Measurements from ENCODE around the gene TBL1X. TPM values are rescaled to one million over a fixed set of nuclear protein-coding genes. Genes with fewer than 3 reads are reported as not detected.

The TBL1X gene
- total RNA-seq, 4 donors from 2014 or later, result 27.7 to 49.1 (median 39.6) TPM

DNA sequence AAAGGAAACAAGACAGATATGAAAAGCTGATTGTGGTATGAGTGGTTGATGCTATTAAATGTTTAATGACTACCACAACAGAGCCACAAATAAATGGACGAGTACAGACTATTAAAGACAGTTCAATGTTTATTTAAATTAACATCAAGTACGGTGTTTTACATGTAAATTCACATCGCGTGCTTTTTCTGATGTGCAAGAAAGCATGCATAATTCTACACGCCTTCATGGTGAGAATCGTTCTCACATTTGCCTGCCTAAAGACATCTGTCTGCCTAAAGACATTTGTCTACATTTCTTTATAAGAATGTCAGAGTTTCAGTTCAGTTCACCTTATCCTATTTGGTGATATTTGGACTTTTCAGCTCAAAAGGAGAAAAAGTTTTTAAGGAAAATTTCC, 308.1 kb downstream of the TBL1X start:
- Histone ChIP-seq H3K4me3 (no peak overlapping the region), H3K36me3 (no peaks in the 10 kb centered on the region), H3K27me3 (no peaks in the 10 kb centered on the region), H3K9me3 (no peaks in the 10 kb centered on the region), H3K4me1 (no peaks in the 10 kb centered on the region), H3K27ac (no peak overlapping the region)
- 67 to 72% methylated on average over 6 of the region's 6 CpGs for WGBS, 2 donors (ENCODE audit: low coverage in 1 of 2)
- ATAC-seq, result no peak
- no peak for TF ChIP-seq POLR2AphosphoS5 (IDR thresholded peaks at IDR 0.05)
- TF ChIP-seq EP300 (IDR thresholded peaks at IDR 0.05), result no peak
- no peak for TF ChIP-seq CTCF (IDR thresholded peaks at IDR 0.05)
- TF ChIP-seq POLR2A (IDR thresholded peaks at IDR 0.05), result no peak

GRCh38 chrX:9775930-9776329, 311.1 kb downstream of the TBL1X start:
- 82 to 90% methylated on average over 2 to 4 of the region's 8 CpGs for WGBS, 2 donors (ENCODE audit: low coverage in 1 of 2)
- H3K36me3 ChIP-seq, result no peaks in the 10 kb centered on the region
- no peak overlapping the region for H3K4me3 ChIP-seq
- no peaks in the 10 kb centered on the region for H3K27me3 ChIP-seq
- no peak for ATAC-seq
- no peak overlapping the region for H3K27ac ChIP-seq
- no peaks in the 10 kb centered on the region for H3K9me3 ChIP-seq
- no peaks in the 10 kb centered on the region for H3K4me1 ChIP-seq
- TF ChIP-seq EP300 (IDR thresholded peaks at IDR 0.05) (no peak), POLR2A (IDR thresholded peaks at IDR 0.05) (no peak), POLR2AphosphoS5 (IDR thresholded peaks at IDR 0.05) (no peak), CTCF (IDR thresholded peaks at IDR 0.05) (no peak)

- H3K36me3 ChIP-seq, result no peaks in the 10 kb centered on the region
- 58 to 71% methylated on average over 1 to 3 of the region's 7 CpGs for WGBS, 2 donors (ENCODE audit: low coverage in 1 of 2)
- no peak overlapping the region for H3K4me3 ChIP-seq
- TF ChIP-seq POLR2AphosphoS5 (IDR thresholded peaks at IDR 0.05) (no peak), EP300 (IDR thresholded peaks at IDR 0.05) (no peak), POLR2A (IDR thresholded peaks at IDR 0.05) (no peak), CTCF (IDR thresholded peaks at IDR 0.05) (no peak)
- no peaks in the 10 kb centered on the region for H3K9me3 ChIP-seq
- no peak for ATAC-seq
- H3K27me3 ChIP-seq, result peaks cover 15% of the 10 kb centered on the region
- H3K4me1 ChIP-seq, result peaks cover 0 to 13% (median 0%) of the 10 kb centered on the region in 3 donors
- no peak overlapping the region for H3K27ac ChIP-seq
These were observed 317.1 kb downstream of the TBL1X start for GRCh38 chrX:9781941-9782340.

GRCh38 chrX:9784332-9784731, 319.5 kb downstream of the TBL1X start:
- peaks cover 0 to 14% (median 0%) of the 10 kb centered on the region in 3 donors for H3K4me1 ChIP-seq
- peaks cover 25% of the 10 kb centered on the region for H3K27me3 ChIP-seq
- ATAC-seq, result no peak
- TF ChIP-seq POLR2AphosphoS5 (IDR thresholded peaks at IDR 0.05) (no peak), EP300 (IDR thresholded peaks at IDR 0.05) (no peak), POLR2A (IDR thresholded peaks at IDR 0.05) (no peak), CTCF (IDR thresholded peaks at IDR 0.05) (no peak)
- no peak overlapping the region for H3K27ac ChIP-seq
- no peaks in the 10 kb centered on the region for H3K36me3 ChIP-seq
- H3K4me3 ChIP-seq, result no peak overlapping the region
- H3K9me3 ChIP-seq, result no peaks in the 10 kb centered on the region
- 85 to 90% methylated on average over 4 of the region's 8 CpGs for WGBS, 2 donors (ENCODE audit: low coverage in 1 of 2)

DNA sequence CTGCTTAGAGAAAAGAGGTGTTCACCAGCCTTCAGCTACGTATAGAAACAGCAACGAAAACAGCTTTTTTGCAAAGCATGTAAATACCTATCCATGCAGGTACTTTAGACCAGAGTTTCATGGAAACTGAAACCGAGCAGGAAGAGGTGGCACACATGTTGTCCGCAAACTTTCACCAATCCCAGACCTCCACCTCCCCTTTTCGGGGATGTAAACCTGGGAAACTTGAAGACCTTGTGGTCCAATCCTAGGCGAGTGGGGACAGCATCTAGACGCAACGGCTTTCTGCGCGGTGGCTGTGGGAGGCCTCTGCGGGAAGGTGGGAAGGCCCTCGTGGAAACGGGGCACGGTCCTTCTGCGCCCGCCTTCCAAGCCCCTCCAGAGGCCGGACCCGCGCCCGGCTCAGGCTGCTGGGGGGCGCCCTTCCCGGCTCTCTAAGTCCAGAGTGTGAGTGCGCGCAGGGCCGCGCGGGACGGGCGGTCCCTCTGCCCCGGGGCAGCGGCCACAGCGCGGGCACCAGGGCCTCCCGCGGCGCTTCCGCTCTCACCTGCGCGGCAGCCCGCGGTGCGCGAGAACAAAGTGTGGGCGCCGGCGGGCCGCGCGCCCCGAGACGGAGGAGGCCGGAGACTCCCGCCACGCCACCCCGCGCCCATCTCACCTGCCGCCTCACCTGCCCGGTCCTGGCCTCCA, 320.5 kb downstream of the TBL1X start:
- H3K9me3 ChIP-seq, result no peaks in the 10 kb centered on the region
- no peak overlapping the region for H3K27ac ChIP-seq
- TF ChIP-seq POLR2A (IDR thresholded peaks at IDR 0.05), result no peak
- no peak for TF ChIP-seq POLR2AphosphoS5 (IDR thresholded peaks at IDR 0.05)
- peaks cover 25% of the 10 kb centered on the region for H3K27me3 ChIP-seq
- no peaks in the 10 kb centered on the region for H3K36me3 ChIP-seq
- 75% methylated on average over 2 of the region's 58 CpGs; no CpG with 5 or more reads in 1 of the 2 donors for WGBS, 2 donors (ENCODE audit: low coverage in 1 of 2)
- H3K4me3 ChIP-seq, result peak overlapping the region; percentile 31 to 58
- ATAC-seq, result no peak
- peaks cover 0 to 14% (median 0%) of the 10 kb centered on the region in 3 donors for H3K4me1 ChIP-seq
